K562 treated with DMSO at 1 percent for 12 hours (cell line): Measurements from ENCODE around the gene VAMP2. TPM values are rescaled to one million over a fixed set of nuclear protein-coding genes. Genes with fewer than 3 reads are reported as not detected.

Source experiments
- total RNA-seq: library from RNA; unstranded; fragments of 300-600 nt; gene quantifications from 2 replicates; pipeline ENCODE4 v1.2.3, GENCODE V29; 2022; ENCODE audit not compliant: insufficient read depth

Gene VAMP2, protein sequence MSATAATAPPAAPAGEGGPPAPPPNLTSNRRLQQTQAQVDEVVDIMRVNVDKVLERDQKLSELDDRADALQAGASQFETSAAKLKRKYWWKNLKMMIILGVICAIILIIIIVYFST
- 23.8 and 39.3 TPM in 2 replicates for total RNA-seq

DNA sequence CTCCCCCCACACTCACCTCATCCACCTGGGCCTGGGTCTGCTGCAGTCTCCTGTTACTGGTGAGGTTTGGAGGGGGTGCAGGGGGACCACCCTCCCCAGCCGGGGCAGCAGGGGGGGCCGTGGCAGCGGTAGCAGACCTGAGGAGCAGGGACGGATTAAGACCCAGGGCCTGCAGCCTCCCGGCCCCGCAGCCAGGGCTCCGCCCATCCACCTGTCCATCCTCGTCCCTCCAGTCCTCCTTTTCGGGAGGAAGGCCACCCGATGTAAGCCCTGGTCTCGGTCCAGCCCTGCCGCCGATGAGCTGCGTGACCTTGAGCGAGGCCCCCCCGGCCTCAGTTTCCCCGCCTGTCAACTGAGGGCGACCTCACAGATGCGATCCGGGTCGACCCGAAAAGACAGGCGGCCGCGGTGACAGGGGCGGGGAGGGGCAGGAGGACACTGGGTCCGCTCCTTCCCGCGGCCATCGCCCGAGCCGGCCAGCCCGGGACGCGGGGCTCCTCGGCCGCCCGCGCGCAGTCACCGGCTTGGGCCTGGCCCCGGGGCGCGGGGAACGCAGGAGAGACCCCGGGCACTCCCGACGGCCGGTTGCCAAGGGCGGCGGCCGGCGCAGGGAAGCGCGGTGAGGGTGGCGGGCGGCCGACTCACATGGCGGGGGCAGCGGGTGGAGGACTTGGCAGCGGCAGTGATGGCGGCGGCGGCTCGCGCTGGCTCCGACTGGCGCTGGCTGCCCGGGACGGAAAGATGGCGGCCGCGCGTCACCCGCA, at the start of gene VAMP2:
Gene VAMP2 (minus strand): TSS at position 716 of the 764 bp plus-strand sequence. CDS start 69 bp downstream, at position 647.

DNA sequence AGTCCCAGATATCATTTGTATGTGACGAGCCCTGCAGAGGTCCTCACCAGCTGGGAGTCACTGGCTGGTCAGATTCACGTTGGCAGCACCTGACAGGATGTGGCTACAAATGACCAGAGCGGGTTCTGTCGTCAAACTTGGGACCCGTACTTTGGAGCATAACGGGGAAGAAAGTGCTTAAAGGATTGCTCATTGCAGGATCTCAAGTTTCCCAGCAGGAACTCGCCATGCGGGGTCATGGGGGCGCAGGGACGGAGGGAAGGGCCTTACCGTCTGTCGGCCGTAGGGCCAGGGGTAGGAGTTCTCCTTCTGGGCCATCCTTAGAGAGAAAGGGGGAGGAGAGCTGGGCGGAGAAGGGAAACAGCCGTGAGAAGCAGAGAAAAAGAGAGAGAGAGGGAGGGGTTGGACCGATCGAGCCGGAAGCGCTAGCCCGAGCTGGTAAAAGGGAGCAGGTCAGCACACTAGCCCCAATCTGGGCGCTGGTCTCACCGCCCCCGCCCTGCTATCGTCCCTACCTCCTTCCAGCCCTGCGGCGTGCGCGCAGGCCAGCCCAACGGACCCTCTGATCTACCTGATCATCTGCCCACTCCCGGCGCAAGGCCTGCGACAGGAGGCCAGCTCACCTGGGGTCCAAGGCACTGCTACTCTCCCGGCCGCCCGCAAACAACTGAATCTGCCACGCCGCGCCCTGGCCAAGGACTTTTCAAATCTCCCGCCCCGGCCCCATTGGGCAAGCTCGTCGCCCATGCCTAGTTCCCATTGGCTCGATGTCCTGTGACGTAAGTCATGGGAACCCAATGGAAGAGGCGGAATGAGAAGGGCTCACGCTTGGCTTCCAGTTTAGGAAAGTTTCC, 47.4 kb upstream of the VAMP2 start, which contains the start of gene AURKB:
Gene AURKB (minus strand): TSS at position 669 of the 854 bp plus-strand sequence. CDS start 351 bp downstream, at position 318.

DNA sequence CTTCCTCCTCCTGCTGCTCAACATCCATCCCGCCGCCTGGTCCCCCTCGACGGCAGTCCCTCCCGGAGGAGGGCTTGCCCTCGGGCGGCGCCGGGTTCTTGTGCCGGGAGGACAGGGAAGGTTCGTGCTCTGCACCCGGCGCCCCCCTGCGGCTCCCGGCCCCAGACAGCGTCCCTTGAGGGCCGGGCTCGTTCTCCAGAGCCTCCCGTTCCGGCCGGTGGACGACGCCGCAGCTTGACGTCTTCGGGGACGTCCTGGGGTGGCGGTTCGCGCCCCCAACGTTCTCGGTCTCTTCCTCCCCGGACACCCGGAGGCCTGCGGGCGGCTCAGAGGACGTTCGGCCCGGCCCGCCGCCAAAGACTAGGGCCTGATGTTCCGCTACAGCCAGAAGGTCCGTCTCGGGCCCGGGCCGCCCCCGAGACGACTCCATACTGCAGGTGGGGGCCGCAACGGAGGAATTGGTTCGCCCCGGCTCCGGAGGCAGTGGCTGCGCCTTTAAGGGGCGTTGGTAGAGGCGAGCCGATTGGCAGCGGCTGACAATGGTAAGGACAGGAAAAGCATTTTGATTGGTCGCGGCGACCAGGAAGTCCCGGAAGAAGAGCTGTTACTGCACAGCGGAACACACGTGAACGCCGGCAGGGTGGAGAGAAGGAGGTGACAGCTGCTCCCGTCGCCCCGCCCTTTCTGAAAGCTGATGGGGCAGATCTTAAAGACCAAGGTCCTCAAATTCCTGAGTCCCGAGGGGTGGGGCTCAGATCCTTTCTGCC, 27.1 kb upstream of the VAMP2 start, which contains the start of gene BORCS6:
Gene BORCS6 (minus strand): TSS at position 470 of the 767 bp plus-strand sequence. CDS start 40 bp downstream, at position 430.

DNA sequence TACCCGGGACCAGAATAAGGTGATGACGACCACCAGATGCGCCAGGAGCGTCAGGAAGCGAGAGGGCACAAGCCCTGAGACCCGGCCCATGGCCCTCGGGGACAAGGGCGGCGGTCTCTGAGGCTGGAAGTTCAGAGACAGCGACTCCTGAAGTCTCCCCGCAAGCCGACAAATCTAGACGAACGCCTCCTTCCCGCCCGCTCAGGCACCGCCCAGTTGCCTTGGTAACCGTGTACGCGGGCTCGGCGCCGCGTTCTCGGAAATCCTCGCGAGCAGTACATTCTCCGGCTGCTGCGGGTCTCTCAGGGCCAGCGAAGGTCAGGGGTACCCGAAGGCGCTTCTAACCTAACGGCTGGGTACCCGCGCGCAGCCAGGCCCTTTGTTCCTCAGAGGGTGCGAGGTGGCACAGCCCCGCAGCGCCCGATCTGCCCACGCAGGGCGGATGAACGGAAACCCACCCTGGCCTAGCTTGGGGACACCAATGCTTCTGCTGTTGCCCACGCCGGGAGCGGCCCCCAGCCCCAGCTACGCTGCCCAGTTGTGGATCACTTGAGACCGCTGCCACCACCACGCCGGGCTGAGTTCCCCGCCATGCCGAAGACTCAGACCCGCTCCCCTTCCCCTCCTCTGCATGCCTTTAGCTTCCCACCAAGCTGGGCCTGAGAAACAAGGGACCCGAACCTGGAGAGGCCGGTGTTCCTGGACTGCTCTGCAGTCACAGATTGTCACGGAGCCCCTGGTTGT, 13.6 kb upstream of the VAMP2 start, which contains the start of gene TMEM107:
Gene TMEM107 (minus strand): TSS at position 184 of the 744 bp plus-strand sequence. CDS start 94 bp downstream, at position 90.

DNA sequence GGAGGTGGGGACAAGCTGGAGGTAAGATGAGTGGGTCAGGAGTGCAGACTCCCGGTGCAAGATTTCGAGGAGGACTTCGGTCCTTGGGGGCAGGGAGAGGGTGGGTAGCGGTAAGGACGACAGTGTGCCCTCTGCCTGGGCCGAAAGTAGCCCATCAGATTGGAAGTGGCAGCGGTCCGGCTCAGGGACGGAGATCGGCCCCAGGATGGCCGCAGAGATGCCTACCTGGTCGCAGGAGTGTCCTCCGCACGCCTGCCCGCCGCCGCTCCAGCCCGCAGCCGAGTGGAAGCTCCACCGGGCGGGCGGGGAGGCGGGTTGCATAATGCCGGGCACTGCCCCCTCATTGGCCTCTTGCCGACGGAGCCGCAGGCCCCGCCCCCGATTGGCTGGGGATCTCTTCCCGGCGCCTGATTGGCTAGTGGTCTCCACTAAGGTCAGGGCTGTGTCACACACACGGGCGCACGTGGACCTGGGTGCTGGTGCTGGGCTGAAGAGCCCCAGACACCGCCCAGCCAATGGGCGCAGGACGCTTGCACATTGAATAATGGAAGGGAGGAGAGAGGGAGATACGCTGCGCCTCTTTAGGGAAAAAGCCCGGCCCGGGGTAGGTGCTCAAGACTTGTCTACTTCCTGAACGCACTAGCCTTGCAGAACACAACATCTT, 10.5 kb downstream of the VAMP2 start, which contains the start of gene PER1:
Gene PER1 (minus strand): TSS at position 293 of the 664 bp plus-strand sequence. CDS start 1,698 bp downstream, outside the sequence.

GRCh38 chr17:8123695-8124349, 38.9 kb downstream of the VAMP2 start, which contains the start of gene HES7:
Gene HES7 (minus strand): TSS chr17:8124106. CDS start chr17:8124084, 22 bp downstream.

DNA sequence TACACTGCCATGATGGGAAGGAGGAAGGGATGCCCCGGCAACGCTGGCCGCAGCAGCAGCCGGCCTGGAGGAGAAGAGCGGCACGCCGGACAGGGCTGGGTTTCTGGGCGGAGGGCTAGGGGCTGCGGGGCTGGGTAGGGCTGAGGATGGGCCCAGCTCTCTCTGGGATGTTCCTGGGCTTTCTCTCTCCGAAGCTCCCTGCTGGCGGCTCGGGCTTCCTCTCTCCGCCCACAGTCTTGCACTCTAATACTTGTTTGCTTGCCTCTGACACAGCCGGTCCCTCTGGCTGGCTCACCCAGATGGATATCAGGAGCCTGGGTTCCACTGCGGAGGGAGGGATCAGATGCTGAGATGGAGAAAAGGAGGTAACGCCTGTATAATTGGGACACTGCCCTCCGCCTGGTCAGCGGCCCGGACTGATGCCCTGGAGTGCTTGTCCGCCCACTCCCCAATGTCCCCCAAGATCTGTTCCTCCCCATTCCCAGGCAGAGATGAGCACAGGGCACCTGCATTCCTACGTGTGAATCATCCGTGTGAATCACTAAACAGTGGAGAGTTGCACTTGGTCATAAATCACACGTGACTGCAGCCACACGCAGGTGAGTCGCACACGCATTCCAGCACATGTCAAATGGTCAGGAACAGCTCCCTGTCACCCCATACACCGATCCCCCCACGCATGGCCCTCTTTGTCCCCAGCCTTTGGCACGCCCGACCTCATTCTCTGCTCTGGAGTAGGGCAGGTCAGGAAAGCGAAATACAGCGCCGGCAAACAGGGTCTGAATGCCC, 44.6 kb downstream of the VAMP2 start, which contains the start of gene ALOXE3:
Gene ALOXE3 (minus strand): TSS at position 535 of the 789 bp plus-strand sequence. CDS start 524 bp downstream, at position 11.

Other genes with a start within 250 kb of the VAMP2 start
- 0.31 and 1.5 TPM in 2 replicates for gene RNF227, start 246.7 kb downstream of the VAMP2 start, total RNA-seq
- gene KCNAB3, start 233.1 kb downstream of the VAMP2 start, total RNA-seq = 1.4 and 2.1 TPM in 2 replicates
- gene TRAPPC1, start 231.0 kb downstream of the VAMP2 start, total RNA-seq = 125 and 136 TPM in 2 replicates
- 21.9 and 37.3 TPM in 2 replicates for gene CNTROB, start 230.7 kb downstream of the VAMP2 start, total RNA-seq
- gene GUCY2D, start 160.3 kb downstream of the VAMP2 start, total RNA-seq = not detected in 2 replicates
- not detected in 2 replicates for gene ALOX15B, start 123.9 kb downstream of the VAMP2 start, total RNA-seq
- not detected in 2 replicates for gene ALOX12B, start 75.2 kb downstream of the VAMP2 start, total RNA-seq
- not detected in 2 replicates for gene ALOXE3, start 44.4 kb downstream of the VAMP2 start, total RNA-seq
- 1.6 TPM in 1 of 2 replicates, not detected in the other for gene HES7, start 38.8 kb downstream of the VAMP2 start, total RNA-seq
- gene PER1, start 10.5 kb downstream of the VAMP2 start, total RNA-seq = 3.3 and 6.1 TPM in 2 replicates
- 17.1 and 17.9 TPM in 2 replicates for gene TMEM107, start 13.4 kb upstream of the VAMP2 start, total RNA-seq
- gene BORCS6, start 27.2 kb upstream of the VAMP2 start, total RNA-seq = 11.4 and 14.8 TPM in 2 replicates
- gene AURKB, start 47.6 kb upstream of the VAMP2 start, total RNA-seq = 179 TPM in 2 replicates
- 3.2 and 9.1 TPM in 2 replicates for gene CTC1, start 85.1 kb upstream of the VAMP2 start, total RNA-seq
- 4.5 and 9.7 TPM in 2 replicates for gene PFAS, start 86.3 kb upstream of the VAMP2 start, total RNA-seq
- 17.3 and 21.5 TPM in 2 replicates for gene RANGRF, start 125.7 kb upstream of the VAMP2 start, total RNA-seq
- gene SLC25A35, start 132.5 kb upstream of the VAMP2 start, total RNA-seq = 9.5 and 11.3 TPM in 2 replicates
- not detected in 2 replicates for gene ARHGEF15, start 147.3 kb upstream of the VAMP2 start, total RNA-seq
- not detected in 2 replicates for gene ODF4, start 176.9 kb upstream of the VAMP2 start, total RNA-seq
- 5,262 and 6,153 TPM in 2 replicates for gene RPL26, start 220.2 kb upstream of the VAMP2 start, total RNA-seq
- not detected in 2 replicates for gene RNF222, start 234.9 kb upstream of the VAMP2 start, total RNA-seq